ENCODE measurements around the gene ZC3H14.

Gene ZC3H14

DNA sequence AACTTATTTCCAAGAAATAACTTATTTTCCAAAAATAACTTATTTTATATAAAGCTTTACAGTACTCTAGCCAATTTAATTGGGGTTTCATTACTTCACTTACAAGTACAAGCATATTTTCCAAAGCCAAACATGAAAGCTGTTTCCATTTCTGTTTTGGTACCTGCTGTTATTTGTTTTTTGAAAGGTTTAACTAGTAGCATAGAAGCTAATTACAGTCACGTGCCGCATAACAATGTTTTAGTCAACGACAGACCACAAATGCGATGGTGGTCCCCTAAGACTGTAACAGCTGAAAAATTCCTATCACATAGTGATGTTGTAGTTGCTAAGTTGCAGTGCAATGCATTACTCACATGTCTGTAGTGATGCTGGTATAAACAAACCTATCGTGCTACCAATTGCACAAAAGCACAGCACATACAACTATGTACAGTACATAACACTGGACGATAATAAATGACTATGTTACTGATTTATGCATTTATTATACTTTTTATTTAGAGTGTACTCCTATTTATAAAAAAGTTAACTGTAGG, 29.7 kb upstream of the ZC3H14 start:
- no peak overlapping the region for H3K9ac ChIP-seq
- peaks cover 0 to 15% (median 5%) of the 10 kb centered on the region in 10 experiments; a peak in 10 of 20 replicates for H3K4me1 ChIP-seq
- no peaks in the 10 kb centered on the region for H4K20me1 ChIP-seq
- H3K4me2 ChIP-seq, result no peak overlapping the region
- no peak overlapping the region for H3K27ac ChIP-seq
- H3K9me3 ChIP-seq (replicated peaks in 1 of 11), result peaks cover 8 to 18% (median 11%) of the 10 kb centered on the region in 11 experiments; a peak in 19 of 22 replicates
- H3K27me3 ChIP-seq, result no peaks in the 10 kb centered on the region
- no peak overlapping the region for H3K4me3 ChIP-seq
- TF ChIP-seq Cebpa-rat (IDR thresholded peaks at IDR 0.05), result no peak
- no peaks in the 10 kb centered on the region for H3K36me3 ChIP-seq

DNA sequence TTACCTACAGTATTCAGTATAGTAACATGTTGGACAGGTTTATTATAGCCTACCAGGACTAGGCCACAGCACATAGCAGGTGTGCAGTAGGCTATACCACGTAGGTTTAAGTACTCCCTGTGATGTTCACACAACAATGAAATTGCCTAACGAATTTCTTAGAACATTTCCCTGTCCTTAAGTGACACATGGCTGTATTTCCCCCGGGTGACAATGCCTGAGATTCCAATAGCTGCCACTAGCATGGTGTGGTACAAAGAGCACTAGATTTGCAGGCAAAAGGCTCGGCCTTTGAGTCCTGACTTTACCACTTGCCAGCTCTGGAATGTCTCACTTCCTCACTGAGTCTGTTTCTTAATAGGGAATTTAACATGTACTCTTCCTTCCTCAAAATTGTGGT, 27.7 kb upstream of the ZC3H14 start:
- H3K4me2 ChIP-seq, result peak overlapping the region in 5 of 11 experiments; percentile 18 to 48 (median 37); a peak in 6 of 22 replicates
- H3K4me1 ChIP-seq, result peaks cover 0 to 15% (median 5%) of the 10 kb centered on the region in 10 experiments; a peak in 10 of 20 replicates
- H3K9me3 ChIP-seq (replicated peaks in 1 of 11), result peaks cover 0 to 3% (median 2%) of the 10 kb centered on the region in 11 experiments; a peak in 8 of 22 replicates
- H3K4me3 ChIP-seq, result no peak overlapping the region
- TF ChIP-seq Cebpa-rat (IDR thresholded peaks at IDR 0.05), result no peak
- no peaks in the 10 kb centered on the region for H3K36me3 ChIP-seq
- H4K20me1 ChIP-seq, result no peaks in the 10 kb centered on the region
- no peaks in the 10 kb centered on the region for H3K27me3 ChIP-seq
- no peak overlapping the region for H3K9ac ChIP-seq
- H3K27ac ChIP-seq, result no peak overlapping the region

DNA sequence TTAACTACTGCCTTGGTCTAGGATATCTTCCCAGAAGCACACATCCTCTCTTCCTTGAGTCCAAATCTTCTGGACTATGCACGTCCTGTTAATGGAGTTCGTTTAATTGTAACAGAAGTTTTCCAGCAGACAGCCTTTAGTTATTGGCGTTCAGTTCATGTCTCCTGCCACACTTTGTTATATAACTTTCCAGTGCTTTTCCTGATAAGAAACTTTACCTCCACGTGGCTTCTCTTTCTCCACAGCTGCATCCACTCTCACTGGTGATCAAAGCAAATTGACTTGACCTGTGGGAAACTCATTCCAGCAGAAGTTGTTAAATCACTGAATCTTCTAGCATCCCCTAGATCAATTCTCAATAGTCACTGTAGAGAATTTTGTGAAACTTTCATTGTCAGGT, 27.0 kb upstream of the ZC3H14 start:
- Histone ChIP-seq H3K27me3 (no peaks in the 10 kb centered on the region), H3K9me3 (replicated peaks in 1 of 11) (no peaks in the 10 kb centered on the region), H3K4me2 (peak overlapping the region in 4 of 11 experiments; percentile 18 to 48 (median 42); a peak in 5 of 22 replicates), H3K9ac (no peak overlapping the region), H4K20me1 (no peaks in the 10 kb centered on the region), H3K4me1 (peaks cover 0 to 15% (median 5%) of the 10 kb centered on the region in 10 experiments; a peak in 10 of 20 replicates), H3K36me3 (no peaks in the 10 kb centered on the region), H3K4me3 (no peak overlapping the region), H3K27ac (no peak overlapping the region)
- TF ChIP-seq Cebpa-rat (IDR thresholded peaks at IDR 0.05), result no peak

DNA sequence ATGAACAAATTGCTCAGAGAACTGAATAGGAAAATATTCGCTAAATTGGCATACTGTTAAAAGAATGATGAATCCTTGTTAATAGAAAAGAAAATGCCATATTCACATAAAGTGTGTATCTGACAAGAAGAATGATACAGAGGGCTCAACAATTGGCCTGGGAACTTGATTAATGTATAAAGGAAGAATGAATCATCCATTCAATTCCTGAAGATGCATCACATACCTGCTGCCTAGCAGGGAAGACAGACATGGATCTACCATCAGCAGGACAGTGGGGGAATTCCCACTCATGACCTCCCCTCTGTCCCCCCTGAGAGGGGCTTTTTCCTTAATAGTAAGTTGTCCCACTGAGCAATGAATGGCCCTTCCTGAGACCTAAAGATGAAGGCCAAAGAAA, 21.5 kb upstream of the ZC3H14 start:
- Histone ChIP-seq H3K27me3 (no peaks in the 10 kb centered on the region), H3K27ac (no peak overlapping the region), H3K36me3 (no peaks in the 10 kb centered on the region), H4K20me1 (no peaks in the 10 kb centered on the region), H3K9ac (no peak overlapping the region), H3K9me3 (replicated peaks in 1 of 11) (no peaks in the 10 kb centered on the region), H3K4me3 (no peak overlapping the region), H3K4me2 (no peak overlapping the region), H3K4me1 (no peaks in the 10 kb centered on the region)
- no peak for TF ChIP-seq Cebpa-rat (IDR thresholded peaks at IDR 0.05)

DNA sequence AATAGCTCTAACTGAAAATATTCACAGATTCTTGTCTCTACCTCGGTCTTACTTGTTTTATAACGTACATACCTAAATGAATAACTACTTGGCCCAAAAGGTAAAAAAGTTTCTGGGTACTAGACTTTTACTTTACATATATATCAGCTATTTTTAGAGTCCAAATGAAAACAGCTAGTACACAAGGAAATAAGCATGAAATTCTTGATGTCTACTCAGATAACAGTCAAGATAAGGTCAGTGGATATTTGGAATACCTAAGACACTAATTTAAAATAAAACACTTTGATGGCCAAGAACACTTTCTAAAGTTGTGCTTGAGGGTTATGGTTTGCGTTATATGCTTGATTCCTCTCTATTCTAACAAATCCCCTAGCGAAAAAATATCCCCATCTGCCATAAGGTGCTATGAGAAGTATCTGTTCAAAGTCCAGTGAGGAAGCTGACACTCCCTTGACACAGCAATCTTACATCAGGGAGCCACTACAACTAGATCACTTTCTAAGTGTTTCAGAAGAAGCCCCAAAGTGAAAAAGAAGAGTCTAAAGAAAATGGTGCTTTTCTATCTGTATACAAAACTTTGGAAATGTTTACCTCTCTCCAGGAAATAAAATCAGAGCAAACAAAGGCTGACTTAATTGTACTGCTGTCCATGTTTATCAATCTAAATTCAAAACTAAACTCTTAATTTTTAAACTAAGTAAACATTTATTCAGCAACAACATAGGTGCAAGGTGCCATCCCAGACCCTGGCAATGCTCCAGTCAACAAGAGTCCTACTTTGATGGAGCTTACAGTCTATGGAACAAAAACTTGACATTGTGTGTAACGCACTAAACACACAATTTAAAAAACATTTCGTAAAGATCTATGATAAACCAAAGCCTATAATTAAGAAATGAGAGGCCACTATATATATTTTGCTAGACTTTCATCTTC, 19.7 kb upstream of the ZC3H14 start:
- no peaks in the 10 kb centered on the region for H3K27me3 ChIP-seq
- no peaks in the 10 kb centered on the region for H3K36me3 ChIP-seq
- H3K27ac ChIP-seq, result no peak overlapping the region
- TF ChIP-seq Cebpa-rat (IDR thresholded peaks at IDR 0.05), result no peak
- H3K9ac ChIP-seq, result no peak overlapping the region
- H3K4me2 ChIP-seq, result no peak overlapping the region
- no peaks in the 10 kb centered on the region for H3K9me3 ChIP-seq (replicated peaks in 1 of 11)
- no peak overlapping the region for H3K4me3 ChIP-seq
- H3K4me1 ChIP-seq, result 0 out of 20 replicates have a peak, but pooled peaks cover 0 to 6% (median 0%) of the 10 kb centered on the region in 10 experiments
- no peaks in the 10 kb centered on the region for H4K20me1 ChIP-seq

DNA sequence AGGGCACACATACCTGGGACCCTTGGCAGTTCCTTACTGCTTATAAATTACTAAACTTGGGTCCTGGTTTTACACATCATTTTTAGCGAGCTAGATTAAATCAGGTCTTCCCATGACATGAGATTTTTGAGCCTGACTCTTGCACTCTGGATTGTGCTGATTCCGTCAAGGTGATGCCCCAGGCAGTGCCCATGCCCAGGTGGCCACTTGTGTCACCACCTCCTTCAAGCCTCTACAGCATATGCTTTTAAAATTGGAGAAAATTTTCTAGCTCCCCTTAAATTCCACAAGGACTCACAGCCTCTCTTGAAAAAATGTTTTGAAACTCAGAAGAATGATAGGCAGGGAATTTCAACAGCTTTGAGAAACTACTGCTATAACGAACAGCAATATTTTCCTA, 17.6 kb upstream of the ZC3H14 start:
- Histone ChIP-seq H3K27ac (no peak overlapping the region), H3K4me3 (no peak overlapping the region), H3K27me3 (no peaks in the 10 kb centered on the region), H3K4me1 (0 out of 20 replicates have a peak, but pooled peaks cover 0 to 6% (median 0%) of the 10 kb centered on the region in 10 experiments), H3K9me3 (replicated peaks in 1 of 11) (peaks cover 0 to 4% (median under 1%) of the 10 kb centered on the region in 11 experiments; a peak in 5 of 22 replicates), H3K36me3 (no peaks in the 10 kb centered on the region), H3K9ac (no peak overlapping the region), H3K4me2 (no peak overlapping the region), H4K20me1 (no peaks in the 10 kb centered on the region)
- no peak for TF ChIP-seq Cebpa-rat (IDR thresholded peaks at IDR 0.05)

DNA sequence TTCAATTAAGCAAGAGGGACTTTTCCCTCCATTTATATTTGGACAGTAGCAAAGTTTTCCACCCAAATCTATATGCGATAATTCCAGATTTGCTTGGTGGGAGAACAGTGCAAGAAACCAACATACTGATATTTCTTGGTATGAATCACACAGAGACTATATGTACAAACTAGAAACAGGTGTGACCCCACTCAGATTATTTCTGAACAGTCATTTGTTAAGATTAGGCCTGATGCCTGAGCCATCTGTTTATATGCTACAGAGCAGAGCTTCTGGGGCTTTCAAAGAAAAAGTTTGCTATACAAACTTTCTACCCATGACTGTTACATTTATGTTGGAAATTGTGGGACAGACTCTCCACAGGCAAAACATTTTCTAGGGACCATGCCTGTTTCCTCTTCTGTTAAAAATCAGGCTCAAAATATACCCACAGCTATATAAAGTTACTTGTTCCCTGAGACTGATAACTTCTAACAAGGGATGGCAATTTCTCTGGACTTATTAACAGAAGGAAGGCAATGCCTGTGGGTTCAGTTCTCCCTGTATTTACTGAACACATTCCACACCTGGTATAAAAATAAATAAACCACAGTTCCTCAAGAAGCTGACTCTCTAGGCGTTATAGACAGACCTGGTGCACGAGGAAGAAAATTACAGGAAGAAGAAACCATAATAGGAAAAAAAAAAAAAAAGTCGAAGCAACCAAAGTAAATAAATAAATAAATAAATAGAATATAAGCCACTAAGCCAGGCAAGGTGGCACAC, 16.0 kb upstream of the ZC3H14 start:
- no peak overlapping the region for H3K9ac ChIP-seq
- H3K4me3 ChIP-seq, result no peak overlapping the region
- H3K4me2 ChIP-seq, result no peak overlapping the region
- H3K27me3 ChIP-seq, result peaks cover 4 to 8% (median 7%) of the 10 kb centered on the region in 11 experiments
- H4K20me1 ChIP-seq, result no peaks in the 10 kb centered on the region
- no peak overlapping the region for H3K27ac ChIP-seq
- H3K36me3 ChIP-seq, result no peaks in the 10 kb centered on the region
- no peak for TF ChIP-seq Cebpa-rat (IDR thresholded peaks at IDR 0.05)
- peaks cover 8 to 18% (median 14%) of the 10 kb centered on the region in 11 experiments for H3K9me3 ChIP-seq (replicated peaks in 1 of 11)
- 0 out of 20 replicates have a peak, but pooled peaks cover 0 to 6% (median 0%) of the 10 kb centered on the region in 10 experiments for H3K4me1 ChIP-seq

DNA sequence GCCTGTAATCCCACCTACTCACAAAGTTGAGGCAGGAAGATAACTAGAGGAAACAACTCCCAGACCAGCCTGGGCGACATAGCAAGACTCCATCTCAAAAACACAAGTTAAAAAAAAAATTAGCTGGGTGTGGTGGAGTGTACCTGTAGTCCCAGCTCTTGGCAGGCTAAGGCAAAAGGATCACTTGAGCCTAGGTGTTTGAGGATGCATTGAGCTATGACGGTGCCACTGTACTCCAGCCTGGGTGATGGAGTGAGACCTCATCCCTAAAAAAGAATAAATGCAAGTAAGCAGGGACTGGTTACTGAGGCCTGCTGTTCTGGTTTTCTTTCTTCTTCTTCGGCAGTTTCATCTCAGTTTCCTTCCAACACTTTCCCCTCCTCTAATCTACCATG, 15.5 kb upstream of the ZC3H14 start:
- H3K9me3 ChIP-seq (replicated peaks in 1 of 11), result peaks cover 12 to 24% (median 19%) of the 10 kb centered on the region in 11 experiments
- no peak overlapping the region for H3K4me2 ChIP-seq
- H3K4me1 ChIP-seq, result 0 out of 20 replicates have a peak, but pooled peaks cover 0 to 6% (median 0%) of the 10 kb centered on the region in 10 experiments
- H3K27ac ChIP-seq, result no peak overlapping the region
- no peaks in the 10 kb centered on the region for H3K36me3 ChIP-seq
- peaks cover 9 to 14% (median 13%) of the 10 kb centered on the region in 11 experiments for H3K27me3 ChIP-seq
- no peaks in the 10 kb centered on the region for H4K20me1 ChIP-seq
- no peak for TF ChIP-seq Cebpa-rat (IDR thresholded peaks at IDR 0.05)
- H3K9ac ChIP-seq, result no peak overlapping the region
- H3K4me3 ChIP-seq, result no peak overlapping the region
